NCI-H460 (cell line): ENCODE measurements around the gene CAPN15. TPM values are rescaled to one million over a fixed set of nuclear protein-coding genes. Genes with fewer than 3 reads are reported as not detected.
"Not testable (repeated sequence)": the region's sequence is repeated elsewhere in the genome, so short reads cannot be mapped to it uniquely, and the experiment has no call there.

ENCODE experiments used
- DNase-seq: peaks from one replicate; pipeline ENCODE4 v3.0.0-alpha.2; 2016; ENCODE audit warnings: low read depth; ENCODE audit errors: extremely low read depth
- total RNA-seq: library from RNA; depleted of rRNA; stranded (reverse); fragments of >200 nt; shearing (Covaris generic); gene quantifications from 2 replicates; pipeline ENCODE4 v1.2.3, GENCODE V29; 2014

CAPN15 gene
- total RNA-seq, 1 experiment from 2014 or later, result 32.4 TPM

- DNase-seq, result no peak
Observed at GRCh38 chr16:505479-506245, 21.9 kb upstream of the CAPN15 start.

GRCh38 chr16:506246-506546 lies 21.3 kb upstream of the CAPN15 start:
- no peak for DNase-seq

- DNase-seq, result not testable (repeated sequence)
Observed at GRCh38 chr16:507527-507926, 20.0 kb upstream of the CAPN15 start.

GRCh38 chr16:507996-508395 lies 19.5 kb upstream of the CAPN15 start:
- DNase-seq, result no peak

GRCh38 chr16:508884-509736 lies 18.4 kb upstream of the CAPN15 start:
- DNase-seq, result no peak

GRCh38 chr16:510066-510825 lies 17.3 kb upstream of the CAPN15 start:
- DNase-seq, result no peak

GRCh38 chr16:512802-513201 lies 14.7 kb upstream of the CAPN15 start:
- no peak for DNase-seq

- no peak for DNase-seq
Observed at GRCh38 chr16:513950-514349, 13.6 kb upstream of the CAPN15 start.

- no peak for DNase-seq
Observed at GRCh38 chr16:515175-515938, 12.2 kb upstream of the CAPN15 start.

- DNase-seq, result no peak
Observed at GRCh38 chr16:515939-516226, 11.6 kb upstream of the CAPN15 start.

- no peak for DNase-seq
Observed at GRCh38 chr16:516301-516700, 11.2 kb upstream of the CAPN15 start.

- no peak for DNase-seq
Observed at GRCh38 chr16:518858-519257, 8.7 kb upstream of the CAPN15 start.

GRCh38 chr16:519425-519824 lies 8.1 kb upstream of the CAPN15 start:
- DNase-seq, result no peak

- no peak for DNase-seq
Observed at GRCh38 chr16:519841-520687, 7.4 kb upstream of the CAPN15 start.

GRCh38 chr16:520847-521246 lies 6.7 kb upstream of the CAPN15 start:
- DNase-seq, result no peak

GRCh38 chr16:521381-522210 lies 5.9 kb upstream of the CAPN15 start:
- no peak for DNase-seq

- no peak for DNase-seq
Observed at GRCh38 chr16:522320-523096, 5.0 kb upstream of the CAPN15 start.

- DNase-seq, result no peak
Observed at GRCh38 chr16:523097-523741, 4.3 kb upstream of the CAPN15 start.
